Liver (tissue), 9 donors: ENCODE data around the gene SPECC1. TPM values are rescaled to one million over a fixed set of nuclear protein-coding genes. Genes with fewer than 3 reads are reported as not detected.

Source experiments
- DNase-seq: peaks from one replicate; pipeline ENCODE4 v3.0.0-alpha.2; 2017; ENCODE audit warnings: low spot score
- H3K27ac ChIP-seq, 2 donors: one replicate each; pipeline ENCODE4 v1.7.0; 2013; ENCODE audit warnings: inconsistent platforms in 2 of 2, low read length in 2 of 2, control low read depth in 1 of 2, low read depth in 1 of 2, mild to moderate bottlenecking in 1 of 2
- H3K27me3 ChIP-seq, 4 donors: one replicate each; pipeline versions ENCODE4 v1.6.1 to v1.7.0; 2013; ENCODE audit warnings: low read length in 3 of 4, inconsistent platforms in 1 of 4, mild to moderate bottlenecking in 1 of 4, moderate library complexity in 1 of 4; ENCODE audit not compliant: control insufficient read depth in 4 of 4, insufficient read depth in 4 of 4
- H3K36me3 ChIP-seq, 4 donors: one replicate each; pipeline versions ENCODE4 v1.6.1 to v1.7.0; 2013; ENCODE audit warnings: low read length in 3 of 4, mild to moderate bottlenecking in 3 of 4, low read depth in 1 of 4, moderate library complexity in 1 of 4; ENCODE audit not compliant: control insufficient read depth in 4 of 4, insufficient read depth in 3 of 4
- H3K4me1 ChIP-seq, 4 donors: one replicate each; pipeline versions ENCODE4 v1.6.1 to v1.7.0; 2013; ENCODE audit warnings: low read length in 3 of 4, mild to moderate bottlenecking in 3 of 4, moderate library complexity in 1 of 4; ENCODE audit not compliant: control insufficient read depth in 4 of 4, insufficient read depth in 4 of 4
- H3K4me3 ChIP-seq, 3 donors: one replicate each; pipeline versions ENCODE4 v1.6.1 to v1.7.0; 2013; ENCODE audit warnings: low read length in 3 of 3, control low read depth in 1 of 3, low read depth in 1 of 3, mild to moderate bottlenecking in 1 of 3
- H3K9ac ChIP-seq, 2 donors: one replicate each; pipeline ENCODE4 v1.7.0; 2013; ENCODE audit warnings: low read length in 2 of 2, mild to moderate bottlenecking in 2 of 2, moderate library complexity in 2 of 2, control low read depth in 1 of 2, low read depth in 1 of 2
- H3K9me3 ChIP-seq, 4 donors: one replicate each; pipeline versions ENCODE4 v1.6.1 to v1.7.0; 2013; ENCODE audit warnings: low read length in 3 of 4; ENCODE audit not compliant: control insufficient read depth in 4 of 4
- ATF3 ChIP-seq: IDR thresholded peaks from 2 replicates; pipeline ENCODE4 v1.6.1; 2016; ENCODE audit warnings: antibody characterized with exemption
- CTCF ChIP-seq: fragments of 150-350 bp; IDR thresholded peaks from 2 replicates; pipeline ENCODE4 v1.5.1; 2017; ENCODE audit warnings: improper control_type of control experiment, low read depth, low read length; ENCODE audit not compliant: missing input control
- EGR1 ChIP-seq, 2 donors: IDR thresholded peaks; 2 replicates each; pipeline ENCODE4 v1.6.1; 2016 to 2018; ENCODE audit warnings: antibody characterized with exemption in 2 of 2, low read depth in 2 of 2
- FOXA1 ChIP-seq: IDR thresholded peaks from 2 replicates; pipeline ENCODE4 v1.6.1; 2016; ENCODE audit warnings: antibody characterized with exemption
- FOXA2 ChIP-seq: IDR thresholded peaks from 2 replicates; pipeline ENCODE4 v1.6.1; 2016; ENCODE audit warnings: antibody characterized with exemption
- GABPA ChIP-seq, 2 donors: IDR thresholded peaks in 1 of 2; conservative IDR thresholded peaks in 1 of 2; 2 replicates each; pipeline ENCODE4 v1.6.1; 2016; ENCODE audit warnings: antibody characterized with exemption in 2 of 2, mild to moderate bottlenecking in 1 of 2, moderate library complexity in 1 of 2
- HNF4A ChIP-seq, 2 donors: conservative IDR thresholded peaks; 2 replicates each; pipeline ENCODE4 v1.6.1; 2016; ENCODE audit warnings: antibody characterized with exemption in 2 of 2, mild to moderate bottlenecking in 2 of 2
- HNF4G ChIP-seq: IDR thresholded peaks from 2 replicates; pipeline ENCODE4 v1.6.1; 2016; ENCODE audit warnings: antibody characterized with exemption
- JUND ChIP-seq, 2 donors: IDR thresholded peaks; 2 replicates each; pipeline ENCODE4 v1.6.1; 2016; ENCODE audit warnings: antibody characterized with exemption in 2 of 2
- MAX ChIP-seq: IDR thresholded peaks from 2 replicates; pipeline ENCODE4 v1.6.1; 2016; ENCODE audit warnings: antibody characterized with exemption
- NR2F2 ChIP-seq: IDR thresholded peaks from 2 replicates; pipeline ENCODE4 v1.6.1; 2016; ENCODE audit warnings: antibody characterized with exemption
- RAD21 ChIP-seq, 2 donors: IDR thresholded peaks; 2 replicates each; pipeline ENCODE4 v1.6.1; 2016; ENCODE audit warnings: antibody characterized with exemption in 2 of 2, mild to moderate bottlenecking in 2 of 2
- REST ChIP-seq: IDR thresholded peaks from 2 replicates; pipeline ENCODE4 v1.6.1; 2016; ENCODE audit warnings: antibody characterized with exemption, mild to moderate bottlenecking
- RXRA ChIP-seq, 2 donors: IDR thresholded peaks; 2 replicates each; pipeline ENCODE4 v1.6.1; 2017 to 2018; ENCODE audit warnings: antibody characterized with exemption in 2 of 2, mild to moderate bottlenecking in 1 of 2
- SP1 ChIP-seq: IDR thresholded peaks from 2 replicates; pipeline ENCODE4 v1.6.1; 2018; ENCODE audit warnings: antibody characterized with exemption, mild to moderate bottlenecking
- TAF1 ChIP-seq: conservative IDR thresholded peaks from 2 replicates; pipeline ENCODE4 v1.6.1; 2016; ENCODE audit warnings: antibody characterized with exemption, mild to moderate bottlenecking
- YY1 ChIP-seq: IDR thresholded peaks from 2 replicates; pipeline ENCODE4 v1.6.1; 2016; ENCODE audit warnings: antibody characterized with exemption, mild to moderate bottlenecking
- ZBTB33 ChIP-seq: IDR thresholded peaks from 2 replicates; pipeline ENCODE4 v1.6.1; 2016; ENCODE audit warnings: antibody characterized with exemption
- WGBS: extraction: QIAGEN DNeasy Blood & Tissue Kit; methylation state at CpG from one replicate; pipeline ENCODE4 v1.1.7; 2013; 5-methylcytosine and 5-hydroxymethylcytosine counted together
- polyA plus RNA-seq, 2 donors: library from polyadenylated mRNA; stranded (reverse) in 1 of 2; unstranded in 1 of 2; fragments of 200-250 nt in 1 of 2; fragments of >200 nt in 1 of 2; fragmentation: Nextera tagmentation in 1 of 2; extraction: Ambion mirVana in 1 of 2; gene quantifications; one replicate each; pipeline versions ENCODE4 v1.2.1 to v1.2.3, GENCODE V29; 2013 to 2015
- total RNA-seq, 2 donors: library from RNA; depleted of rRNA; stranded (reverse); fragments of >200 nt; gene quantifications; one replicate each; pipeline ENCODE4 v1.2.3, GENCODE V29; 2014
- donor health status: healthy.
- donor health status: healthy.
- donor health status: healthy.
- donor health status: healthy.
- donor health status: healthy.

SPECC1 gene
- total and polyA plus RNA-seq, 4 donors, result 0.36 to 70.3 (median 1.8) TPM

- no peak overlapping the region for H3K4me3 ChIP-seq
- H3K27me3 ChIP-seq, result peaks cover 0 to 3% (median 0%) of the 10 kb centered on the region in 4 donors
- H3K4me1 ChIP-seq, result no peaks in the 10 kb centered on the region
- DNase-seq, result no peak
- no peaks in the 10 kb centered on the region for H3K36me3 ChIP-seq
- H3K9ac ChIP-seq, result no peak overlapping the region
- WGBS, result 93% methylated on average over 3 of the region's 3 CpGs
- no peak overlapping the region for H3K27ac ChIP-seq
- no peak for TF ChIP-seq ZBTB33
- TF ChIP-seq CTCF, result no peak
- no peak for TF ChIP-seq FOXA2
- no peaks in the 10 kb centered on the region for H3K9me3 ChIP-seq
Measured at GRCh38 chr17:20179041-20179440, 169.9 kb downstream of the SPECC1 start.

- WGBS, result 91% methylated on average over 1 of the region's 1 CpG
- Histone ChIP-seq H3K9me3 (no peaks in the 10 kb centered on the region), H3K36me3 (no peaks in the 10 kb centered on the region), H3K4me1 (no peaks in the 10 kb centered on the region), H3K27ac (no peak overlapping the region), H3K4me3 (no peak overlapping the region), H3K27me3 (peaks cover 0 to 3% (median 0%) of the 10 kb centered on the region in 4 donors), H3K9ac (no peak overlapping the region)
- no peak for DNase-seq
- no peak for TF ChIP-seq TAF1
- no peak for TF ChIP-seq CTCF
- TF ChIP-seq ZBTB33, result no peak
- TF ChIP-seq HNF4G, result no peak
- no peak for TF ChIP-seq RAD21 (IDR thresholded peaks at IDR 0.05)
- TF ChIP-seq JUND (IDR thresholded peaks at IDR 0.05), result no peak
- TF ChIP-seq GABPA (IDR thresholded peaks at IDR 0.05 in 1 of 2, conservative IDR thresholded peaks at IDR 0.05 in 1 of 2), result no peak
- TF ChIP-seq FOXA1, result no peak
- TF ChIP-seq HNF4A (conservative IDR thresholded peaks at IDR 0.05), result no peak
- no peak for TF ChIP-seq SP1
- no peak for TF ChIP-seq MAX
- TF ChIP-seq YY1, result no peak
- no peak for TF ChIP-seq RXRA (IDR thresholded peaks at IDR 0.05)
- TF ChIP-seq NR2F2, result no peak
- TF ChIP-seq ATF3, result no peak
- no peak for TF ChIP-seq REST
- TF ChIP-seq EGR1 (IDR thresholded peaks at IDR 0.05; ENCODE audit: low read depth in 2 of 2), result no peak
- TF ChIP-seq FOXA2, result no peak
Measured at GRCh38 chr17:20180661-20181060, 171.5 kb downstream of the SPECC1 start.
